ENCODE results near the gene OGT. TPM values are rescaled to one million over a fixed set of nuclear protein-coding genes. Genes with fewer than 3 reads are reported as not detected.

The OGT gene
- total RNA-seq, 1 experiment from 2014 or later, result 143 TPM

DNA sequence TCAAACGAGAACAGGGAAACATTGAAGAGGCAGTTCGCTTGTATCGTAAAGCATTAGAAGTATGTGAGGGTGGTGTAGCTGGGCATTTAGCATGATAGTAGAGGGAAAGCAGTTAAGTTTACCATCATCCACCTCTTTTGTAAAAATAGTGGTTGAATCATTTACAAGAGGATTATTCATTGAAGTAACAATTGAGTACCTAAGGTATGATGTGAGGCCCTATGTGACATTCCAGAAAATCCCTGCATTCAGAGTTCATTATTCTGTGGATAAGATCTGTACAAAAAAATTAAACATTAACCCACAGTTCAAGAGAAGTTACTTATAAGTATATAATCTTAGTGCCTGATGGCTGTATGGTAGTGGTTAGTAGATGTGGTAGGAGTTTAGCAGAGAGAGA, 23.1 kb downstream of the OGT start:
- DNase-seq (ENCODE audit: low read depth, low spot score) (no peak), ATAC-seq (no peak)
- intact Hi-C loops (cut with micrococcal nuclease), result loop anchor here (10.0 kb wide), 1 partner anchor 151 kb away; no protein-coding TSS in a partner anchor
- Histone ChIP-seq H3K4me3 (replicated peaks in 1 of 2; ENCODE audit: low read depth in 1 of 2, low read length in 2 of 2) (no peak overlapping the region), H3K4me1 (ENCODE audit: control insufficient read depth in 1 of 2, insufficient read depth in 2 of 2, low read length in 2 of 2) (no peaks in the 10 kb centered on the region), H3K27me3 (ENCODE audit: insufficient read depth, low read length) (no peaks in the 10 kb centered on the region), H3K79me2 (ENCODE audit: insufficient read depth, low read length) (peaks cover 51% of the 10 kb centered on the region), H3K9me2 (ENCODE audit: insufficient read depth) (no peaks in the 10 kb centered on the region), H3K9me3 (ENCODE audit: control insufficient read depth in 1 of 2, insufficient read depth in 1 of 2, low read depth in 1 of 2, low read length in 2 of 2) (no peaks in the 10 kb centered on the region), H3K36me3 (ENCODE audit: control insufficient read depth in 1 of 2, insufficient read depth in 2 of 2, low read length in 2 of 2) (peaks cover 26 to 29% of the 10 kb centered on the region in 2 experiments), H2AFZ (ENCODE audit: low read depth, low read length, poor library complexity, severe bottlenecking) (no peak overlapping the region), H3K27ac (ENCODE audit: low read depth, low read length) (no peak overlapping the region), H3K4me2 (ENCODE audit: low read length) (no peak overlapping the region), H4K20me1 (ENCODE audit: insufficient read depth) (peaks cover 2% of the 10 kb centered on the region; the same call in 1 of the 2 replicates), H3K9ac (ENCODE audit: low read length) (no peak overlapping the region)
- POLR2A ChIA-PET, result no interaction called here
- CTCF ChIA-PET, result no interaction called here
- TF ChIP-seq ATF3 (IDR thresholded peaks at IDR 0.05) (no peak), ZFX (IDR thresholded peaks at IDR 0.05) (no peak), CEBPB (IDR thresholded peaks at IDR 0.05; ENCODE audit: low read depth) (no peak), SP1 (IDR thresholded peaks at IDR 0.05; ENCODE audit: low read depth) (no peak), SIN3A (IDR thresholded peaks at IDR 0.05; ENCODE audit: low read depth) (no peak), YY1 (IDR thresholded peaks at IDR 0.05; ENCODE audit: extremely low read depth, insufficient replicate concordance, low read depth, low read length) (no peak), REST (IDR thresholded peaks at IDR 0.05; ENCODE audit: low read depth) (no peak), RAD21 (IDR thresholded peaks at IDR 0.05; ENCODE audit: low read depth) (no peak), POLR2AphosphoS5 (IDR thresholded peaks at IDR 0.05; ENCODE audit: low read depth, low read length) (no peak), EZH2phosphoT487 (IDR thresholded peaks at IDR 0.05; ENCODE audit: borderline replicate concordance) (no peak), ELF1 (IDR thresholded peaks at IDR 0.05; ENCODE audit: borderline replicate concordance, low read depth) (no peak)
- TF ChIP-seq, protein P1, sequence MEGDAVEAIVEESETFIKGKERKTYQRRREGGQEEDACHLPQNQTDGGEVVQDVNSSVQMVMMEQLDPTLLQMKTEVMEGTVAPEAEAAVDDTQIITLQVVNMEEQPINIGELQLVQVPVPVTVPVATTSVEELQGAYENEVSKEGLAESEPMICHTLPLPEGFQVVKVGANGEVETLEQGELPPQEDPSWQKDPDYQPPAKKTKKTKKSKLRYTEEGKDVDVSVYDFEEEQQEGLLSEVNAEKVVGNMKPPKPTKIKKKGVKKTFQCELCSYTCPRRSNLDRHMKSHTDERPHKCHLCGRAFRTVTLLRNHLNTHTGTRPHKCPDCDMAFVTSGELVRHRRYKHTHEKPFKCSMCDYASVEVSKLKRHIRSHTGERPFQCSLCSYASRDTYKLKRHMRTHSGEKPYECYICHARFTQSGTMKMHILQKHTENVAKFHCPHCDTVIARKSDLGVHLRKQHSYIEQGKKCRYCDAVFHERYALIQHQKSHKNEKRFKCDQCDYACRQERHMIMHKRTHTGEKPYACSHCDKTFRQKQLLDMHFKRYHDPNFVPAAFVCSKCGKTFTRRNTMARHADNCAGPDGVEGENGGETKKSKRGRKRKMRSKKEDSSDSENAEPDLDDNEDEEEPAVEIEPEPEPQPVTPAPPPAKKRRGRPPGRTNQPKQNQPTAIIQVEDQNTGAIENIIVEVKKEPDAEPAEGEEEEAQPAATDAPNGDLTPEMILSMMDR (IDR thresholded peaks at IDR 0.05 in 2 of 3, conservative IDR thresholded peaks at IDR 0.05 in 1 of 3; ENCODE audit: borderline replicate concordance in 1 of 3, insufficient read depth in 1 of 3, low read depth in 2 of 3, low read length in 2 of 3), result no peak
- TF ChIP-seq, protein P2, sequence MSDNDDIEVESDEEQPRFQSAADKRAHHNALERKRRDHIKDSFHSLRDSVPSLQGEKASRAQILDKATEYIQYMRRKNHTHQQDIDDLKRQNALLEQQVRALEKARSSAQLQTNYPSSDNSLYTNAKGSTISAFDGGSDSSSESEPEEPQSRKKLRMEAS (IDR thresholded peaks at IDR 0.05), result no peak
- no TSS peak for BruUV-seq (replicated peaks)
- RAD21 ChIA-PET (ENCODE audit: low non-redundant PET in 1 of 2, low total read pairs in 2 of 2, uncharacterized antibody in 2 of 2, unreplicated experiment in 2 of 2), result no interaction called here

Data from HCT116 (cell line).